ENCODE results near the gene CCDC146.

CCDC146 gene

GRCh38 chr7:77290425-77290824, 168.0 kb downstream of the CCDC146 start:
- Histone ChIP-seq H3K4me1 (ENCODE audit: control insufficient read depth, insufficient read depth, low read length) (peaks cover 10% of the 10 kb centered on the region), H3K27me3 (ENCODE audit: control insufficient read depth, insufficient read depth, low read length) (no peaks in the 10 kb centered on the region), H3K36me3 (ENCODE audit: control insufficient read depth, insufficient read depth, low read length) (peaks cover 21% of the 10 kb centered on the region), H3K27ac (ENCODE audit: low read depth, low read length) (no peak overlapping the region), H3K9ac (ENCODE audit: low read length) (no peak overlapping the region), H3K4me3 (ENCODE audit: low read length) (no peak overlapping the region)

DNA sequence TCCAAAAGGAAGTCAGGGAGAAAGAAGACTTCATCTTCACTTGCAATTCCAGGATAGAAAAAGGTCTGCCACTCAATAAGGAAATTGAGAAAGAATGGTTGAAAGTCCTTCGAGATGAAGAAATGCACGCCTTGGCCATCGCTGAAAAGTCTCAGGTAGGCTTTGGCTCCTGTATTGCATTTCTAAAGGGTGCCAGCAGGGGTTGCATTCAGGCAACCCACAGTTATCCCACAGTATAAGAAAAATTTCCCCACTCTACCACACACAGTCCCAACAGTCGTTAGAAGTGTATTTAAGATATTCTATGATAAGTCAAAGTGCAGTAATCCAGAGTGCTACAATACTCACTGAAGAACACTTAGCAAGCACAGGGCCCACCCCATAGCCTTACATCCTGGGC, 170.6 kb downstream of the CCDC146 start:
- no peak overlapping the region for H3K4me3 ChIP-seq (ENCODE audit: low read length)
- H3K27me3 ChIP-seq (ENCODE audit: control insufficient read depth, insufficient read depth, low read length), result no peaks in the 10 kb centered on the region
- peaks cover 16% of the 10 kb centered on the region for H3K36me3 ChIP-seq (ENCODE audit: control insufficient read depth, insufficient read depth, low read length)
- H3K4me1 ChIP-seq (ENCODE audit: control insufficient read depth, insufficient read depth, low read length), result peaks cover 10% of the 10 kb centered on the region
- no peak overlapping the region for H3K9ac ChIP-seq (ENCODE audit: low read length)
- H3K27ac ChIP-seq (ENCODE audit: low read depth, low read length), result no peak overlapping the region

GRCh38 chr7:77295549-77295948, 173.1 kb downstream of the CCDC146 start:
- Histone ChIP-seq H3K4me1 (ENCODE audit: control insufficient read depth, insufficient read depth, low read length) (peaks cover 7% of the 10 kb centered on the region), H3K36me3 (ENCODE audit: control insufficient read depth, insufficient read depth, low read length) (peaks cover 11% of the 10 kb centered on the region), H3K27ac (ENCODE audit: low read depth, low read length) (no peak overlapping the region), H3K4me3 (ENCODE audit: low read length) (no peak overlapping the region), H3K27me3 (ENCODE audit: control insufficient read depth, insufficient read depth, low read length) (no peaks in the 10 kb centered on the region), H3K9ac (ENCODE audit: low read length) (no peak overlapping the region)

GRCh38 chr7:77306231-77307067, 184.0 kb downstream of the CCDC146 start:
- no peak overlapping the region for H3K4me3 ChIP-seq (ENCODE audit: low read length)
- H3K9ac ChIP-seq (ENCODE audit: low read length), result no peak overlapping the region
- H3K36me3 ChIP-seq (ENCODE audit: control insufficient read depth, insufficient read depth, low read length), result no peaks in the 10 kb centered on the region
- H3K27me3 ChIP-seq (ENCODE audit: control insufficient read depth, insufficient read depth, low read length), result no peaks in the 10 kb centered on the region
- no peak overlapping the region for H3K27ac ChIP-seq (ENCODE audit: low read depth, low read length)
- H3K4me1 ChIP-seq (ENCODE audit: control insufficient read depth, insufficient read depth, low read length), result no peaks in the 10 kb centered on the region

GRCh38 chr7:77308792-77309191, 186.4 kb downstream of the CCDC146 start:
- Histone ChIP-seq H3K4me1 (ENCODE audit: control insufficient read depth, insufficient read depth, low read length) (peaks cover 17% of the 10 kb centered on the region), H3K27me3 (ENCODE audit: control insufficient read depth, insufficient read depth, low read length) (no peaks in the 10 kb centered on the region), H3K27ac (ENCODE audit: low read depth, low read length) (no peak overlapping the region)

GRCh38 chr7:77309714-77310220, 187.4 kb downstream of the CCDC146 start:
- peaks cover 5% of the 10 kb centered on the region for H3K36me3 ChIP-seq (ENCODE audit: control insufficient read depth, insufficient read depth, low read length)
- H3K27me3 ChIP-seq (ENCODE audit: control insufficient read depth, insufficient read depth, low read length), result no peaks in the 10 kb centered on the region
- H3K4me1 ChIP-seq (ENCODE audit: control insufficient read depth, insufficient read depth, low read length), result peaks cover 27% of the 10 kb centered on the region
- no peak overlapping the region for H3K4me3 ChIP-seq (ENCODE audit: low read length)
- no peak overlapping the region for H3K9ac ChIP-seq (ENCODE audit: low read length)
- H3K27ac ChIP-seq (ENCODE audit: low read depth, low read length), result no peak overlapping the region

More at GRCh38 chr7:77308792-77309191, 186.4 kb downstream of the CCDC146 start:
- Histone ChIP-seq H3K36me3 (ENCODE audit: control insufficient read depth, insufficient read depth, low read length) (peaks cover 5% of the 10 kb centered on the region), H3K4me3 (ENCODE audit: low read length) (no peak overlapping the region), H3K9ac (ENCODE audit: low read length) (no peak overlapping the region)

GRCh38 chr7:77310982-77311381, 188.6 kb downstream of the CCDC146 start:
- Histone ChIP-seq H3K36me3 (ENCODE audit: control insufficient read depth, insufficient read depth, low read length) (peaks cover 5% of the 10 kb centered on the region), H3K27ac (ENCODE audit: low read depth, low read length) (no peak overlapping the region), H3K9ac (ENCODE audit: low read length) (no peak overlapping the region), H3K27me3 (ENCODE audit: control insufficient read depth, insufficient read depth, low read length) (no peaks in the 10 kb centered on the region), H3K4me1 (ENCODE audit: control insufficient read depth, insufficient read depth, low read length) (peaks cover 36% of the 10 kb centered on the region), H3K4me3 (ENCODE audit: low read length) (no peak overlapping the region)

- H3K27me3 ChIP-seq (ENCODE audit: control insufficient read depth, insufficient read depth, low read length), result no peaks in the 10 kb centered on the region
- H3K36me3 ChIP-seq (ENCODE audit: control insufficient read depth, insufficient read depth, low read length), result peaks cover 5% of the 10 kb centered on the region
- H3K27ac ChIP-seq (ENCODE audit: low read depth, low read length), result no peak overlapping the region
- H3K4me1 ChIP-seq (ENCODE audit: control insufficient read depth, insufficient read depth, low read length), result peaks cover 36% of the 10 kb centered on the region
- H3K9ac ChIP-seq (ENCODE audit: low read length), result no peak overlapping the region
- H3K4me3 ChIP-seq (ENCODE audit: low read length), result no peak overlapping the region
Observed at GRCh38 chr7:77313085-77313484, 190.7 kb downstream of the CCDC146 start.

- Histone ChIP-seq H3K27ac (ENCODE audit: low read depth, low read length) (peak overlapping the region; percentile 6), H3K4me3 (ENCODE audit: low read length) (no peak overlapping the region), H3K36me3 (ENCODE audit: control insufficient read depth, insufficient read depth, low read length) (peaks cover 5% of the 10 kb centered on the region), H3K4me1 (ENCODE audit: control insufficient read depth, insufficient read depth, low read length) (peaks cover 36% of the 10 kb centered on the region), H3K9ac (ENCODE audit: low read length) (no peak overlapping the region), H3K27me3 (ENCODE audit: control insufficient read depth, insufficient read depth, low read length) (no peaks in the 10 kb centered on the region)
Observed at GRCh38 chr7:77313876-77314480, 191.6 kb downstream of the CCDC146 start.

DNA sequence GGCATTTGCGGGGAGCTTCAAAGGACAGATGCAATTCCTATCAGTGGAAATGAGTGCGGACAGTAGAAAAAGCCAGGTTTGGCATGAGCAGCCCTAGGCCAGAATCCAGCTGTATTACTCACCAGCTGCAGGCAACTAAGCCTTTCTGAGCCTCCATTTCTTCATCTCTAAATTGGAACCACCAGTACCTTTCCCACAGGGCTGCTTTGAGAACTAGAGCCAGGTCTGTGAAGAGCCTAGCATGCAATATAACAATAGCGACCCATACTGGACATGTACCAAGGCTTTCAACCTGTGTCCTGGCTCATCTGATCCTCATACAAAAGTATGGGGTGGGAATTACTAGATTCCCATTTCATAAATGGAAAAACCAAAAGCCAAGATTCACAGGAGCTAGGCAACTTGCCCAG, 192.8 kb downstream of the CCDC146 start:
- Histone ChIP-seq H3K27me3 (ENCODE audit: control insufficient read depth, insufficient read depth, low read length) (no peaks in the 10 kb centered on the region), H3K4me3 (ENCODE audit: low read length) (no peak overlapping the region), H3K27ac (ENCODE audit: low read depth, low read length) (peak overlapping the region; percentile 37), H3K4me1 (ENCODE audit: control insufficient read depth, insufficient read depth, low read length) (peaks cover 36% of the 10 kb centered on the region), H3K9ac (ENCODE audit: low read length) (no peak overlapping the region), H3K36me3 (ENCODE audit: control insufficient read depth, insufficient read depth, low read length) (peaks cover 7% of the 10 kb centered on the region)

DNA sequence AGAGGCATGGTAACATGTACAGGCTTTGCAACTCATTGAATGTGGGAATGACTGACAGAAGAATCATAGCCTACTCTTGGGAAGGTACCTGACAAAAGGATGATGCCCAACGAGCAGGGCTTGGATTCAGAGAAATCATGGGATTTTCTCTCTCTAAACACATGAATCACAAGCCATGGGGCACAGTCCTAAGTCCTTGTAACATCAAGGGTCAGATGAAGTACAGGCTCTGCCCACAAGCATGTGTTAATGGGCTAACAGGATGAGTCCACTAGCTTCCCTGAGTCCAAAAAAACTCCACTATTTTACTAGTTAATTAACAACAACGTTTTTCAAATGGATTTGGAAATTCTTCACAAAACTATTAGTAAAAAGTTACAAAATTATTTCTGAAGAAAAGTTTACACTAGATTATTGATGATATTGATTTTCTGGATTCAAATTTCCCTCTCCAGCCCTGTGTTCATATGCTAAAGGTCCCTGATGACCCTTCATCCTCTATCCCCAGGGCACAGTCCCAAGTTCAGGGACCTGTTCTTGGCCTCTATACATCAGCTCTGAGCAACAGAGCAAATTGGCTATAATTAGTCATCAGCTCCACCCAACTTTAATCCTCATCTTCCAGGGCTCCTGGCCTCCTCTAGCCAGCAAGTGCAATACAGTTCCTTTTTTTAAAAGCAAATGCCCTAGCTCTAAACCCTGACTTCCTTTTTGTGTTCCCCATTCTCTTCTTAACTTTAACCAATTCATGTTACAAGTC, 194.0 kb downstream of the CCDC146 start:
- H3K36me3 ChIP-seq (ENCODE audit: control insufficient read depth, insufficient read depth, low read length), result peaks cover 11% of the 10 kb centered on the region
- H3K27ac ChIP-seq (ENCODE audit: low read depth, low read length), result no peak overlapping the region
- peaks cover 36% of the 10 kb centered on the region for H3K4me1 ChIP-seq (ENCODE audit: control insufficient read depth, insufficient read depth, low read length)

DNA sequence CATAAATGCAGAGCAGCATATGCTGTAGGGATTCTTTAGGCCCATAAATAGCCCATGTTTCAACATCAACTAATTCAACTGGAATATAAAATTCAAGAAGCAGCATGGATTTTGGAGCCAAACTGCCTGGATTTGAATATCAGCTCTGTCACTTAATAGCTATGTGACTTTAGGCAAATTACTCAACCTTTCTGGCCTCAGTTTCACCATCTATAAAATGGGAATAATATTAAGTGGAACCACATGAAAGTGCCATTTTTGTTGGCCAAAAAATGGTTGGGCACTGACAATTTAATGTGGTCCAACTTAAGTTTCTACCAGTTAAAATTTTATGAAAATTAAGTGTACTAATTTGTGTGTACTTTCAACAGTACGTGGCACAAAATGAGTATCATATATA, 195.6 kb downstream of the CCDC146 start:
- Histone ChIP-seq H3K27ac (ENCODE audit: low read depth, low read length) (no peak overlapping the region), H3K9ac (ENCODE audit: low read length) (no peak overlapping the region), H3K27me3 (ENCODE audit: control insufficient read depth, insufficient read depth, low read length) (no peaks in the 10 kb centered on the region), H3K4me1 (ENCODE audit: control insufficient read depth, insufficient read depth, low read length) (peaks cover 27% of the 10 kb centered on the region), H3K36me3 (ENCODE audit: control insufficient read depth, insufficient read depth, low read length) (peaks cover 8% of the 10 kb centered on the region), H3K4me3 (ENCODE audit: low read length) (no peak overlapping the region)

More for the DNA sequence above, 194.0 kb downstream of the CCDC146 start:
- Histone ChIP-seq H3K9ac (ENCODE audit: low read length) (no peak overlapping the region), H3K27me3 (ENCODE audit: control insufficient read depth, insufficient read depth, low read length) (no peaks in the 10 kb centered on the region), H3K4me3 (ENCODE audit: low read length) (no peak overlapping the region)
